ENCODE measurements around the gene CCDC69.

Gene CCDC69

DNA sequence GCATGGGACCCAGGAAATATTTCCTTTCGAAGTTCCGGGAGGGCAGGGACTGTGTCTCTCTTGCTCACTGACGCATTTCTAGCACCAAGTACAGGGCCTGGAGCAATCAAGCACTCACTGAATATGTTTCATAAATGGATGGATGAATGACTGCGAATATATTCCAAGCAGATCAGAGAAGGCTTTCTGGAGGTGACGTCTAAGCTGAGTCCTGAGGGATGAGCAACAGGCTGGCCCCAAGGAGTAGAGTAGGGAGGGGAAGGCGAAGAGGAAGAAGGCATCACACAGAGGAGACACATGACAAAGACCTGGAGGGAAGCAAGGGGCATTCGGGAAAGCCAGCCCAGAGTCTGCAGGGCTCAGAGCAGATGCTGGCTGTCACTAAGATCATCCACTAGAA, 80.2 kb downstream of the CCDC69 start:
- Histone ChIP-seq H2AFZ (ENCODE audit: low read depth, low read length) (no peak overlapping the region), H2BK15ac (ENCODE audit: low read depth, poor library complexity, severe bottlenecking) (no peak overlapping the region), H3K4me2 (ENCODE audit: low read length, poor library complexity, severe bottlenecking) (no peak overlapping the region), H3K14ac (ENCODE audit: low read length in 2 of 2) (no peak overlapping the region), H3K23ac (ENCODE audit: low read length in 2 of 2) (no peak overlapping the region), H3K4ac (ENCODE audit: low read depth in 1 of 2, low read length in 2 of 2) (no peak overlapping the region), H4K8ac (ENCODE audit: low read length) (no peak overlapping the region), H2BK5ac (ENCODE audit: low read depth, low read length, poor library complexity, severe bottlenecking) (no peak overlapping the region), H3K27me3 (ENCODE audit: control insufficient read depth in 1 of 2, insufficient read depth in 1 of 2, low read length in 2 of 2) (no peaks in the 10 kb centered on the region), H3K27ac (ENCODE audit: low read length, poor library complexity, severe bottlenecking) (no peak overlapping the region), H3K4me1 (ENCODE audit: control insufficient read depth, insufficient read depth, low read depth, low read length) (peaks cover 21% of the 10 kb centered on the region), H3K36me3 (ENCODE audit: control insufficient read depth in 1 of 2, insufficient read depth in 2 of 2, low read depth in 1 of 2, low read length in 2 of 2) (peaks cover 81 to 87% of the 10 kb centered on the region in 2 experiments), H3K9ac (ENCODE audit: low read length) (no peak overlapping the region), H4K91ac (ENCODE audit: low read length) (no peak overlapping the region), H2AK5ac (ENCODE audit: low read length, severe bottlenecking) (no peak overlapping the region), H3K9me3 (ENCODE audit: control insufficient read depth, low read length) (no peaks in the 10 kb centered on the region), H2BK120ac (ENCODE audit: low read depth, low read length) (no peak overlapping the region), H3K79me1 (replicated peaks; ENCODE audit: low read length, poor library complexity, severe bottlenecking) (peaks cover 27% of the 10 kb centered on the region), H3K4me3 (ENCODE audit: insufficient read depth in 1 of 2, low read depth in 1 of 2, low read length in 2 of 2) (no peak overlapping the region), H3K18ac (ENCODE audit: low read depth in 1 of 2, low read length in 2 of 2) (no peak overlapping the region), H2BK12ac (ENCODE audit: low read length in 2 of 2) (no peak overlapping the region)
- WGBS, result 93% methylated on average over 7 of the region's 7 CpGs
- DNase-seq, result no peak

DNA sequence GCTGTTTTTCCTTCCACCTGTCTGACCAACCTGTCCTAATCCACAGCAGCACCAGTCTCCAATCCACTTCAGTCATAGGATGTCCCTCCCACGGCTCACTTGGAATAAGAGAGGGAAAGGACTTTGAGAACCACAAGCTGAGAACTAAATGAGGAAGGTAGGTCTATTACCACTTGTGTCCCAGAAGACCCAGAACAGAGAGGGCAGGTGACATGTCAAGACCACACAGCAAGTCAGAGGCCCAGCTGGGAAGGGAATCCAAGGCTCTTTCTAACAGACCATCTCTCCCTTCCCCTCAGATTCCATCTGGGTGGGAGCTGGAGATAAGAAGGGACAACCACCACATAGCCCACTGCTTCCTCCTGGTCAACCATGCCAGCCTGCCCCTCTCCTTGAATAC, 81.0 kb downstream of the CCDC69 start:
- Histone ChIP-seq H3K4ac (ENCODE audit: low read depth in 1 of 2, low read length in 2 of 2) (no peak overlapping the region), H2BK120ac (ENCODE audit: low read depth, low read length) (no peak overlapping the region), H3K9ac (ENCODE audit: low read length) (no peak overlapping the region), H3K18ac (ENCODE audit: low read depth in 1 of 2, low read length in 2 of 2) (no peak overlapping the region), H3K4me3 (ENCODE audit: insufficient read depth in 1 of 2, low read depth in 1 of 2, low read length in 2 of 2) (no peak overlapping the region), H2AFZ (ENCODE audit: low read depth, low read length) (no peak overlapping the region), H3K27ac (ENCODE audit: low read length, poor library complexity, severe bottlenecking) (no peak overlapping the region), H3K9me3 (ENCODE audit: control insufficient read depth, low read length) (no peaks in the 10 kb centered on the region), H3K14ac (ENCODE audit: low read length in 2 of 2) (no peak overlapping the region), H4K91ac (ENCODE audit: low read length) (no peak overlapping the region), H3K4me1 (ENCODE audit: control insufficient read depth, insufficient read depth, low read depth, low read length) (peaks cover 19% of the 10 kb centered on the region), H2BK15ac (ENCODE audit: low read depth, poor library complexity, severe bottlenecking) (no peak overlapping the region), H3K27me3 (ENCODE audit: control insufficient read depth in 1 of 2, insufficient read depth in 1 of 2, low read length in 2 of 2) (no peaks in the 10 kb centered on the region), H3K36me3 (ENCODE audit: control insufficient read depth in 1 of 2, insufficient read depth in 2 of 2, low read depth in 1 of 2, low read length in 2 of 2) (peaks cover 85 to 90% of the 10 kb centered on the region in 2 experiments), H2BK12ac (ENCODE audit: low read length in 2 of 2) (no peak overlapping the region), H4K8ac (ENCODE audit: low read length) (no peak overlapping the region), H3K4me2 (ENCODE audit: low read length, poor library complexity, severe bottlenecking) (no peak overlapping the region), H3K79me1 (replicated peaks; ENCODE audit: low read length, poor library complexity, severe bottlenecking) (peaks cover 32% of the 10 kb centered on the region), H2BK5ac (ENCODE audit: low read depth, low read length, poor library complexity, severe bottlenecking) (no peak overlapping the region), H2AK5ac (ENCODE audit: low read length, severe bottlenecking) (no peak overlapping the region), H3K23ac (ENCODE audit: low read length in 2 of 2) (no peak overlapping the region)
- 100% methylated on average over 1 of the region's 1 CpG for WGBS
- no peak for DNase-seq

DNA sequence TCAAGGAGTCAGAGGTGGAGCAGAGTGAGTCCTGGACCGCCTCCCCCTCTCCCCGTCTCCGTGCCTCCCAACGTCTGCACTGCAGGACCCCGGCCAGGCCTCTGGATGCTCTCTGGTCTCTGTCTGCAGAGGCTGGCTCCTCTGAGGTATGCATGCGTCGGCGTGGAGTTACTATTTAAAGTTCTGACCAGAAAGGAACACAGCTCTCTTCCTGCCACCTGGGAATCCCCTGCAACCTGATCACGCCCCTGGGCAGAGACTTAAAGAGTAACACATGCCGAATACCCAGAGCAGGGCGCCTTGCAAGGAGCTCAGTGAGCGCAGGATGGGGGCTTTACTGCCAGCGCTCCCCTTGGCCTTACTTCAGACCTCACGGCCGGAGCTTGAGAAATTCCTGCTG, 82.4 kb downstream of the CCDC69 start:
- Histone ChIP-seq H2BK5ac (ENCODE audit: low read depth, low read length, poor library complexity, severe bottlenecking) (no peak overlapping the region), H2BK12ac (ENCODE audit: low read length in 2 of 2) (no peak overlapping the region), H3K4me1 (ENCODE audit: control insufficient read depth, insufficient read depth, low read depth, low read length) (peaks cover 19% of the 10 kb centered on the region), H3K23ac (ENCODE audit: low read length in 2 of 2) (no peak overlapping the region), H3K18ac (ENCODE audit: low read depth in 1 of 2, low read length in 2 of 2) (no peak overlapping the region), H3K27ac (ENCODE audit: low read length, poor library complexity, severe bottlenecking) (peak overlapping the region; percentile 24), H4K91ac (ENCODE audit: low read length) (no peak overlapping the region), H2BK15ac (ENCODE audit: low read depth, poor library complexity, severe bottlenecking) (no peak overlapping the region), H3K4me2 (ENCODE audit: low read length, poor library complexity, severe bottlenecking) (no peak overlapping the region), H3K4me3 (ENCODE audit: insufficient read depth in 1 of 2, low read depth in 1 of 2, low read length in 2 of 2) (no peak overlapping the region), H3K27me3 (ENCODE audit: control insufficient read depth in 1 of 2, insufficient read depth in 1 of 2, low read length in 2 of 2) (no peaks in the 10 kb centered on the region), H2AK5ac (ENCODE audit: low read length, severe bottlenecking) (no peak overlapping the region), H2AFZ (ENCODE audit: low read depth, low read length) (no peak overlapping the region), H3K9ac (ENCODE audit: low read length) (peak overlapping the region; percentile 34), H3K14ac (ENCODE audit: low read length in 2 of 2) (no peak overlapping the region), H3K4ac (ENCODE audit: low read depth in 1 of 2, low read length in 2 of 2) (no peak overlapping the region), H3K9me3 (ENCODE audit: control insufficient read depth, low read length) (no peaks in the 10 kb centered on the region), H4K8ac (ENCODE audit: low read length) (no peak overlapping the region), H3K36me3 (ENCODE audit: control insufficient read depth in 1 of 2, insufficient read depth in 2 of 2, low read depth in 1 of 2, low read length in 2 of 2) (peaks cover 82 to 92% of the 10 kb centered on the region in 2 experiments), H2BK120ac (ENCODE audit: low read depth, low read length) (no peak overlapping the region), H3K79me1 (replicated peaks; ENCODE audit: low read length, poor library complexity, severe bottlenecking) (peaks cover 37% of the 10 kb centered on the region)
- WGBS, result 70% methylated on average over 15 of the region's 15 CpGs
- no peak for DNase-seq

DNA sequence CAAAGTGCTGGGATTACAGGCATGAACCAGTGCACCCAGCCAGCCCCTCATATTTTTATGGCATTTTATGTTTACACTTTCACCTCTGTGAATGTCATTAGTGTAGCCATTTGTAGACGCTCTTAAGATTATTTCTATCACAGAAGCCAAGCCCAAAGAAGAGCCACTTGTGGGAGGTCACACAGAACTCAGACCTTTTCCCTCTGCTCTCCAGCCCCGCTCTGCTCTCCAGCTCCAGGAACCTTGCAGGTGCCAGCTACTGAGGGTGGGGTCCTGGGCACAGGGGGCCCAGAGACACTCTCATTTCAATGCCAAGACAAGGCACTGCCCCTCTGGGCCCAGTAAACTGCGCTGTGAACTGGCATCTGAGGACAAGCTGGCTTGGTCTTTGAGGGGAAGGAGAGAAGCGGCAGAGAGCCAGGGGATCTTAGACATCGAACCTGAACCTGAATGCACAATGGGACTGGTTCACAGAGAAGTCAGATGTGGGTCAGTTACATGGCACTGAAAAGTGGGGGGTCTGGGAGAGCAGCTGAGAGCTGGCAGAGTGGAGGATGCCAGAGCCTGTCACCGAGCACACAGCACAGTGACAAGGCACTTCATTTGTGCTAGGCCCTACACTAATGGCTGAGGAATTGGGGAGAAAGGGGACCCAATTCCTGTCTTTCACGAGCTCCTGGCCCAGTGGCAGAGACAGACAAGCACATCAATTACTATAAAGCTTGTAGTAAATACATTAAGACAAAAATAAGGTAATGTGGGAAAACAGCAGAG, 83.0 kb downstream of the CCDC69 start:
- H3K9ac ChIP-seq (ENCODE audit: low read length), result peak overlapping the region; percentile 17
- no peak overlapping the region for H4K8ac ChIP-seq (ENCODE audit: low read length)
- H3K27me3 ChIP-seq (ENCODE audit: control insufficient read depth in 1 of 2, insufficient read depth in 1 of 2, low read length in 2 of 2), result no peaks in the 10 kb centered on the region
- H4K91ac ChIP-seq (ENCODE audit: low read length), result no peak overlapping the region
- no peak overlapping the region for H3K14ac ChIP-seq (ENCODE audit: low read length in 2 of 2)
- H3K4ac ChIP-seq (ENCODE audit: low read depth in 1 of 2, low read length in 2 of 2), result no peak overlapping the region
- peaks cover 34% of the 10 kb centered on the region for H3K79me1 ChIP-seq (replicated peaks; ENCODE audit: low read length, poor library complexity, severe bottlenecking)
- H2BK5ac ChIP-seq (ENCODE audit: low read depth, low read length, poor library complexity, severe bottlenecking), result no peak overlapping the region
- H3K18ac ChIP-seq (ENCODE audit: low read depth in 1 of 2, low read length in 2 of 2), result no peak overlapping the region
- H2AK5ac ChIP-seq (ENCODE audit: low read length, severe bottlenecking), result no peak overlapping the region
- H3K36me3 ChIP-seq (ENCODE audit: control insufficient read depth in 1 of 2, insufficient read depth in 2 of 2, low read depth in 1 of 2, low read length in 2 of 2), result peaks cover 82 to 92% of the 10 kb centered on the region in 2 experiments
- H2BK12ac ChIP-seq (ENCODE audit: low read length in 2 of 2), result no peak overlapping the region
- H3K4me3 ChIP-seq (ENCODE audit: insufficient read depth in 1 of 2, low read depth in 1 of 2, low read length in 2 of 2), result no peak overlapping the region
- peak overlapping the region in 1 of 2 experiments; percentile 46 for H3K23ac ChIP-seq (ENCODE audit: low read length in 2 of 2)
- no peak overlapping the region for H3K27ac ChIP-seq (ENCODE audit: low read length, poor library complexity, severe bottlenecking)
- no peak overlapping the region for H2AFZ ChIP-seq (ENCODE audit: low read depth, low read length)
- no peak overlapping the region for H2BK120ac ChIP-seq (ENCODE audit: low read depth, low read length)
- no peak overlapping the region for H2BK15ac ChIP-seq (ENCODE audit: low read depth, poor library complexity, severe bottlenecking)
- WGBS, result 93% methylated on average over 6 of the region's 7 CpGs
- no peak overlapping the region for H3K4me2 ChIP-seq (ENCODE audit: low read length, poor library complexity, severe bottlenecking)
- H3K9me3 ChIP-seq (ENCODE audit: control insufficient read depth, low read length), result no peaks in the 10 kb centered on the region
- no peak for DNase-seq
- peaks cover 19% of the 10 kb centered on the region for H3K4me1 ChIP-seq (ENCODE audit: control insufficient read depth, insufficient read depth, low read depth, low read length)
